ENCODE measurements around the gene CTBP2. TPM values are rescaled to one million over a fixed set of nuclear protein-coding genes. Genes with fewer than 3 reads are reported as not detected.

The CTBP2 gene
- total RNA-seq, 6 experiments from 2014 or later: 70.6 to 86.9 (median 78.8) TPM

- Mint-ChIP-seq H3K27me3 (ENCODE audit: insufficient read depth) (peaks cover 3% of the 10 kb centered on the region; the same call in 1 of the 2 replicates), H3K36me3 (ENCODE audit: low read depth) (peaks cover 27% of the 10 kb centered on the region), H3K4me3 (peak overlapping the region; percentile 12), H3K4me1 (ENCODE audit: low read depth) (peaks cover 74% of the 10 kb centered on the region), H3K27ac (peak overlapping the region; percentile 63), H3K9me3 (no peaks in the 10 kb centered on the region)
- TF ChIP-seq CTCF (IDR thresholded peaks at IDR 0.05): no peak
- no peak for DNase-seq
These were observed 35.5 kb downstream of the CTBP2 start for GRCh38 chr10:125124907-125125306.

GRCh38 chr10:125124115-125124487 lies 36.3 kb downstream of the CTBP2 start:
- Mint-ChIP-seq H3K27ac (peak overlapping the region; percentile 89), H3K9me3 (no peaks in the 10 kb centered on the region), H3K36me3 (ENCODE audit: low read depth) (peaks cover 27% of the 10 kb centered on the region), H3K4me3 (peak overlapping the region; percentile 76), H3K27me3 (ENCODE audit: insufficient read depth) (peaks cover 3% of the 10 kb centered on the region; the same call in 1 of the 2 replicates), H3K4me1 (ENCODE audit: low read depth) (peaks cover 78% of the 10 kb centered on the region)
- no peak for TF ChIP-seq CTCF (IDR thresholded peaks at IDR 0.05)
- DNase-seq: no peak

GRCh38 chr10:125123476-125124114 lies 36.8 kb downstream of the CTBP2 start:
- no peaks in the 10 kb centered on the region for H3K9me3 Mint-ChIP-seq
- H3K4me1 Mint-ChIP-seq (ENCODE audit: low read depth): peaks cover 78% of the 10 kb centered on the region
- DNase-seq: peak; percentile 72
- peaks cover 3% of the 10 kb centered on the region; the same call in 1 of the 2 replicates for H3K27me3 Mint-ChIP-seq (ENCODE audit: insufficient read depth)
- peak overlapping the region; percentile 89 for H3K27ac Mint-ChIP-seq
- TF ChIP-seq CTCF (IDR thresholded peaks at IDR 0.05): no peak
- peak overlapping the region; percentile 76 for H3K4me3 Mint-ChIP-seq
- H3K36me3 Mint-ChIP-seq (ENCODE audit: low read depth): peaks cover 23% of the 10 kb centered on the region

GRCh38 chr10:125122566-125122965 lies 37.8 kb downstream of the CTBP2 start:
- Mint-ChIP-seq H3K27me3 (ENCODE audit: insufficient read depth) (peaks cover 3% of the 10 kb centered on the region; the same call in 1 of the 2 replicates), H3K27ac (peak overlapping the region; percentile 89), H3K4me1 (ENCODE audit: low read depth) (peaks cover 77% of the 10 kb centered on the region), H3K4me3 (no peak overlapping the region), H3K36me3 (ENCODE audit: low read depth) (peaks cover 14% of the 10 kb centered on the region), H3K9me3 (no peaks in the 10 kb centered on the region)
- TF ChIP-seq CTCF (IDR thresholded peaks at IDR 0.05): no peak
- DNase-seq: no peak

GRCh38 chr10:125121003-125121402 lies 39.4 kb downstream of the CTBP2 start:
- Mint-ChIP-seq H3K36me3 (ENCODE audit: low read depth) (peaks cover 13% of the 10 kb centered on the region), H3K27me3 (ENCODE audit: insufficient read depth) (no peaks in the 10 kb centered on the region; the same call in 1 of the 2 replicates), H3K9me3 (no peaks in the 10 kb centered on the region), H3K4me3 (no peak overlapping the region), H3K27ac (peak overlapping the region; percentile 7; the same call in 1 of the 2 replicates), H3K4me1 (ENCODE audit: low read depth) (peaks cover 70% of the 10 kb centered on the region)
- no peak for TF ChIP-seq CTCF (IDR thresholded peaks at IDR 0.05)
- DNase-seq: no peak
